GM21717 (cell line): ENCODE measurements around the gene HGS.
"Not testable (repeated sequence)": the region's sequence is repeated elsewhere in the genome, so short reads cannot be mapped to it uniquely, and the experiment has no call there.

Experiments used
- ATAC-seq: cut with Tn5 transposase; IDR thresholded peaks from one replicate; pipeline ENCODE4 v1.9.1; 2021; ENCODE audit warnings: mild to moderate bottlenecking, moderate library complexity; ENCODE audit not compliant: unreplicated experiment

Gene HGS

DNA sequence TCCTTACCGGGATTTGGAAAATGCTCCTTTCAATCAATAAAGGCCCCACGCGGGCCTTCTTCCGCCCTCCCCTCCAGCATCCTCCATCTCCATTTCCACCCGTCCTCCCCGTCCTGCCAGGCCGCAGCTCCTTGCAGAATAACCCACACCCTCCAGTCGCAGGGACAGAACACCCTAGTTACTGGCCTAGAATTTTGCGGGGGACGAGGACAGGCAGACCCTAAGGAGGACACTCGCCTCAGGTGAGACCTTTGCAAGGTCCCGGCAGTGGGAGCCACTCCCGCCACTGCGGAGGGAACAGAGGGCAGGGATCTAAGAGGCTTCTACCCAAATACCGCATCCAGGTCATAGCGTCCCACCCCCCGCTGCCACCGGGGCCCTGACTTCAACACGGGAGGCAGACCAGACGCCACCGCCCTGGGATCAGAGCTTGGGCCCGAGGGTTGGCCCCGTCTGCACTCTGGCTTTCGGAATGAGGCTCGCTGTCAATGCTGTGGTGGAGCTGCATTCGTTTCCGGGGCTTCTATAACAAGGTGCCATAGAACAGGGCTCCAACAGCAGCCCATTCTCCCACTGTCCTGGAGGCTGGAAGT is 55.1 kb downstream of the HGS start:
- ATAC-seq: no peak

DNA sequence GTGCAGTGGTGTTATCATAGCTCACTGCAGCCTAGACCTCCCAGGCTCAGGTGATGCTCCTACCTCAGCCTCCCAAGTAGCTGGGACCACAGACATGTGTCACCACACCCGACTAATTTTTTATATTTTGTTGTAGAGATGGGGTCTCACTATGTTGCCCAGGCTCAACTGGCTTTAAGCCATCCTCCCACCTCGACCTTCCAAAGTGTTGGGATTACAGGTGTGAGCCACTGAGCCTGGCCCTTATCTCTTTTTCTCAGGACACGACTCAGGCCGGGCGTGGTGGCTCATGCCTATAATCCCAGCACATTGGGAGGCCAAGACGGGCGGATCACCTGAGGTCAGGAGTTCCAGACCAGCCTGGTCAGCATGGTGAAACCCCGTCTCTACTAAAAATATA is 55.8 kb downstream of the HGS start:
- not testable (repeated sequence) for ATAC-seq

DNA sequence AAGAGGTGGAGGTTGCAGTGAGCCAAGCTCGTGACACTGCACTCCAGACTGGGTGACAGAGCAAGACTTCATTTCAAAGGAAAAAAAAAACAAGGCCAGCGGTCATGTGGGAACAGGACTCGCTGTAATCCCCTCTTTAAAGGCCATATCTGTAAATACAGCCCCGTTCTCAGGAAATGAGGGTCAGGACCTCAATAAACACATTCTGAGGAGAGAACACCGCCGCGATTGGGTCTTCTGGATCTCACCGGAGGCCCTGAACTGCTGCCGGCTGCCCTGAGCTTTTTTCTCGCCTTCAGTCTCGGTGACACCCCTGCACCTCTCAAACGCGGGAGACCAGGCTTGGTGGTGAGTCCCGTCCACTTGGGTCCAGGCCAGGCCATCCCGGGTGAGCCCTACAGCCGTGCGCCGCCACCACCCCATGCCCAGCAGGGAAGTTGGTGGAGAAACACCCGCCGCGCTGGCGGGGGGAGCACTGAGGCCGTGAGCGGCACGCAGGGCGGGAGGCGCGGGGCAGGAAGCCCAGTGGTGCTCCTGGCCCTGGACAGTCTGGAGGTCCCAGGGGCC is 56.7 kb downstream of the HGS start:
- ATAC-seq: no peak

DNA sequence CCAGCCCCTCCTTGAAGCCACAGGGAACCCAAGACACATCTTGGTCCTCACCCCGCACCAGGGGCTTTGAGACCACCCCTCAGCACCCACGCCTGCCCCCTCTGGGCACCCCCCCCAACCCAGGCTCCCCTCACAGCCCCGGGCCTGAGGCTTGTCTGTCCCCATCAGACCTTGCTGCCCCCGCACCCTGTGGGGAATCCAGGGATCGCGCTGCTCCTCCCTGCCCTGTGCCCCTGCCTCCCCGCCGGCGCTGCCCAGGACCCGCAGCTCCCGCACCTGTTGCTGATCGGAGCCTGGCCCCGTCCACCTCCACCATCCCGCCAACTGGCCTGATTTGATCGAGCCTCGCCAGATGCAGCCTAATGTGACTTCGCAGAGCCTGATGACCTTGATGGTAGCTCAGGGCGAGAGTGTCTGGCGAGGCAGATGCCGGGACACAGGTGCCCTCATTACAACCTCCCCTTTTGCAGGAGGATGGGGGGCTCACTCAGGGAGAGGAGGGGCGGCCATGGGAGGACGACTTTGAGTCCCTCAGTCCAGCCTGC is 57.3 kb downstream of the HGS start:
- ATAC-seq: no peak

DNA sequence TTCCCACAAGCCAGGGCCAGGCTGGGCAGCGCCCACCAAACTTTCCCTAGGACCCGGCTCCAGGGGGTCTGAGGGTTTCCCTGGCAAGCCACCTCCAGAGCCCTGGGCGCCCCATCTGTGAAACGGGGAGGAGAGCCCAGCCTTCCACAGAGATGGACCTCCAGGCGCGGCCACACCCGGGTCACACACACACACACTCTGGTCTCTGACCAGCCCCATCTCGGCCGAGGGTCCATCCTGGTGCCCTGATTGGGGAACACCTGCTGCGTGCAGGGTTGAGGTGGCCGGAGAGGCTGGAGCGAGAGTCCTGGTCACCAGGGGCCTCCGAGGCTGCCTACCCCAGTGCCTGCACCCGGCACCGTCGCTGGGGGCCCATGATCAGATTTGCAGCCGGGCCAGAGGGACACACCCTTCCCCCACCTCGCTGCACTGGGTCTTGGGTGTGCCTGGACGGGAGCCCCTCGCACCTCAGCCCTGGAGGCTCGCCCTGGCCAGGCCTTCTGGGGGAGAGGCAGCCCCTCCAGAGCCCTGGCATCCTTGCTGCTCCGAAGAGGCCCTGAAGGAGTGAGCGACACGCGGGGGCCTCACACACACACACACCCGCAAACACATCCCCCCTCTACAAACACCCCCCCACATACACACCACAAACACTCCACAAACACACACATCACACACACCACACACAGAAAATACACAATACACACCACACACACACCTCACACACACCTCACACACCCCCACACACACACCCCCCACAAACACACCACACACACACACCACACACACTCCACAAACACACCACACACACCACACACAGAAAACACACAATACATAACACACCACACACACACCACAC is 58.0 kb downstream of the HGS start:
- no peak for ATAC-seq
